Heart left ventricle (tissue), 16 donors: ENCODE data around the gene OSTM1. TPM values are rescaled to one million over a fixed set of nuclear protein-coding genes. Genes with fewer than 3 reads are reported as not detected.

Experiments used
- ATAC-seq, 4 donors: fragments of 200-7000 bp; cut with Tn5 transposase; one replicate each; pipeline ENCODE4 v1.9.1; 2020 to 2022; ENCODE audit warnings: moderate library complexity in 4 of 4, mild to moderate bottlenecking in 3 of 4, moderate number of reproducible peaks in 1 of 4
- DNase-seq, 5 donors: peaks; one replicate each; pipeline ENCODE4 v3.0.0-alpha.2; 2020
- H3K27ac ChIP-seq, 12 donors: fragments of 200-600 bp; sonication (generic) in 4 of 12; one replicate each; pipeline versions ENCODE4 v1.5.0 to v1.8.0; 2016 to 2022; ENCODE audit warnings: mild to moderate bottlenecking in 2 of 12
- H3K27me3 ChIP-seq, 9 donors: fragments of 200-600 bp; sonication (generic) in 2 of 9; one replicate each; pipeline versions ENCODE4 v1.5.1 to v1.8.0; 2016 to 2022; ENCODE audit warnings: mild to moderate bottlenecking in 3 of 9
- H3K36me3 ChIP-seq, 9 donors: fragments of 200-600 bp; sonication (generic) in 2 of 9; one replicate each; pipeline versions ENCODE4 v1.5.0 to v1.8.0; 2018 to 2022; ENCODE audit warnings: mild to moderate bottlenecking in 2 of 9
- H3K4me1 ChIP-seq, 12 donors: fragments of 200-600 bp; sonication (generic) in 4 of 12; one replicate each; pipeline versions ENCODE4 v1.5.0 to v1.8.0; 2016 to 2022; ENCODE audit warnings: mild to moderate bottlenecking in 3 of 12
- H3K4me3 ChIP-seq, 12 donors: fragments of 200-600 bp; sonication (generic) in 4 of 12; one replicate each; pipeline versions ENCODE4 v1.5.0 to v1.8.0; 2017 to 2022; ENCODE audit warnings: mild to moderate bottlenecking in 9 of 12, moderate library complexity in 4 of 12
- H3K9me3 ChIP-seq, 12 donors: fragments of 200-600 bp; sonication (generic) in 4 of 12; one replicate each; pipeline versions ENCODE4 v1.5.0 to v1.8.0; 2016 to 2022; ENCODE audit warnings: mild to moderate bottlenecking in 1 of 12
- POLR2A ChIP-seq, 2 donors: fragments of 450-650 bp; IDR thresholded peaks; one replicate each; pipeline ENCODE4 v1.6.1; 2017; ENCODE audit warnings: antibody characterized with exemption in 2 of 2, mild to moderate bottlenecking in 2 of 2, moderate library complexity in 2 of 2
- WGBS, 4 donors: extraction: QIAGEN DNeasy Blood & Tissue Kit in 2 of 4; methylation state at CpG; one replicate each; pipeline versions ENCODE4 v1.1.5 to v1.1.7; 2013 to 2018; 5-methylcytosine and 5-hydroxymethylcytosine counted together
- intact Hi-C, 10 donors: fragments of 100-400 bp; cut with DNase I; formaldehyde crosslinking; loops; one replicate each; pipeline versions ENCODE4 v1.11.1 to v1.14.2; 2022
- polyA plus RNA-seq, 2 donors: library from polyadenylated mRNA; stranded (reverse); fragments of 200-250 nt; gene quantifications; one replicate each; pipeline ENCODE4 v1.2.3, GENCODE V29; 2013
- total RNA-seq, 9 donors: library from RNA; depleted of rRNA in 2 of 9; stranded (reverse); fragments of >200 nt in 2 of 9; fragmentation: NEBNext Ultra II Directional in 3 of 9; extraction: Animal tissue kit (Norgen Biotek cat#: 25700) in 3 of 9; gene quantifications; one replicate each; pipeline versions ENCODE4 v1.1.0 to v1.2.4, GENCODE V29; 2016 to 2023
- TF ChIP-seq, protein P1 (sequence below), 12 donors: fragments of 200-600 bp; sonication (generic) in 4 of 12; IDR thresholded peaks; one replicate each; pipeline versions ENCODE4 v1.5.0 to v1.8.0; 2018 to 2022; ENCODE audit warnings: antibody characterized with exemption in 12 of 12, mild to moderate bottlenecking in 5 of 12
- donor health status: ischemic (EF 13 %, LVEDD 7.1; RV severe dilation, severe dysfunction).
- donor health status: healthy with polysubstance abuse.
- donor health status: DM: no; HTN: yes; CAD: no.
- donor health status: DM: no; HTN: no; CAD: no.
- donor health status: ischemic (EF 25% LVEDD 6.9; RV normal size, moderate dysfunction).
- donor health status: ischemic (EF 25% LVEDD 5.7; RV mildly dilated, moderate dysfunction).
- donor health status: healthy.
- donor health status: DM: yes; HTN: yes; CAD: no.
- donor health status: ischemic (EF 35%, LVEDD 5.7; RV mildly dilated, moderate dysfunction).
- donor health status: nonischemic (EF 11% LVEDD 7.7; RV severe dilation, severe dysfunction).
- donor health status: DM: yes; HTN: yes; CAD: no.
- donor health status: PGD.
- donor health status: ischemic (EF 29% LVEDD 5.4; RV normal size, mild dysfunction).
- donor health status: nonischemic (EF 23%, LVEDD 6.1; RV moderate dilation, normal function).

Gene OSTM1
- total and polyA plus RNA-seq, 11 donors = 19.0 to 69.3 (median 45.2) TPM

DNA sequence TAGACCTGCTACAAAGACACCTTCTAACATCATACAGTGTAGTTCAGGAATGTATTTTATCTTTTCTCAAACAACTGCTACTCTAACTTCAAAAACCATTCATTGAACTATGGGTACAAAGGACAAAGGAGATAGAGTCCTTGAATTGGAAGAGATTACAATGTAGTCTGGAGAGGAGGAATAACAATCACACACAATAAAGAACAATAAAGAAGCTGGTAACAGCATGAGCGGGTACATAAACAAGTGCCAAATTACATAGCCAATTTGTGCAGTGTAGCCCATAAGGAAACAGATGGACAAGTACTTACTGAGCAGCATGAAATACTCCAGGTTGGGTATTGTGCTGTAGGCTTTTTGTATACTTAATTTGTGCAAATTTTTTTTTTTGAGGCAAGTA is 44.3 kb downstream of the OSTM1 start:
- WGBS, 4 donors = 90 to 97% (median 93%) methylated on average over 1 of the region's 1 CpG
- ATAC-seq (no peak), DNase-seq (no peak)
- Histone ChIP-seq H3K36me3 (peaks cover 0 to 8% (median under 1%) of the 10 kb centered on the region in 9 donors), H3K4me1 (no peaks in the 10 kb centered on the region), H3K9me3 (no peaks in the 10 kb centered on the region), H3K27ac (no peak overlapping the region), H3K4me3 (no peak overlapping the region), H3K27me3 (no peaks in the 10 kb centered on the region)
- intact Hi-C loops = no loop called here
- TF ChIP-seq POLR2A (IDR thresholded peaks at IDR 0.05) = no peak
- TF ChIP-seq, protein P1, sequence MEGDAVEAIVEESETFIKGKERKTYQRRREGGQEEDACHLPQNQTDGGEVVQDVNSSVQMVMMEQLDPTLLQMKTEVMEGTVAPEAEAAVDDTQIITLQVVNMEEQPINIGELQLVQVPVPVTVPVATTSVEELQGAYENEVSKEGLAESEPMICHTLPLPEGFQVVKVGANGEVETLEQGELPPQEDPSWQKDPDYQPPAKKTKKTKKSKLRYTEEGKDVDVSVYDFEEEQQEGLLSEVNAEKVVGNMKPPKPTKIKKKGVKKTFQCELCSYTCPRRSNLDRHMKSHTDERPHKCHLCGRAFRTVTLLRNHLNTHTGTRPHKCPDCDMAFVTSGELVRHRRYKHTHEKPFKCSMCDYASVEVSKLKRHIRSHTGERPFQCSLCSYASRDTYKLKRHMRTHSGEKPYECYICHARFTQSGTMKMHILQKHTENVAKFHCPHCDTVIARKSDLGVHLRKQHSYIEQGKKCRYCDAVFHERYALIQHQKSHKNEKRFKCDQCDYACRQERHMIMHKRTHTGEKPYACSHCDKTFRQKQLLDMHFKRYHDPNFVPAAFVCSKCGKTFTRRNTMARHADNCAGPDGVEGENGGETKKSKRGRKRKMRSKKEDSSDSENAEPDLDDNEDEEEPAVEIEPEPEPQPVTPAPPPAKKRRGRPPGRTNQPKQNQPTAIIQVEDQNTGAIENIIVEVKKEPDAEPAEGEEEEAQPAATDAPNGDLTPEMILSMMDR (IDR thresholded peaks at IDR 0.05) = no peak

DNA sequence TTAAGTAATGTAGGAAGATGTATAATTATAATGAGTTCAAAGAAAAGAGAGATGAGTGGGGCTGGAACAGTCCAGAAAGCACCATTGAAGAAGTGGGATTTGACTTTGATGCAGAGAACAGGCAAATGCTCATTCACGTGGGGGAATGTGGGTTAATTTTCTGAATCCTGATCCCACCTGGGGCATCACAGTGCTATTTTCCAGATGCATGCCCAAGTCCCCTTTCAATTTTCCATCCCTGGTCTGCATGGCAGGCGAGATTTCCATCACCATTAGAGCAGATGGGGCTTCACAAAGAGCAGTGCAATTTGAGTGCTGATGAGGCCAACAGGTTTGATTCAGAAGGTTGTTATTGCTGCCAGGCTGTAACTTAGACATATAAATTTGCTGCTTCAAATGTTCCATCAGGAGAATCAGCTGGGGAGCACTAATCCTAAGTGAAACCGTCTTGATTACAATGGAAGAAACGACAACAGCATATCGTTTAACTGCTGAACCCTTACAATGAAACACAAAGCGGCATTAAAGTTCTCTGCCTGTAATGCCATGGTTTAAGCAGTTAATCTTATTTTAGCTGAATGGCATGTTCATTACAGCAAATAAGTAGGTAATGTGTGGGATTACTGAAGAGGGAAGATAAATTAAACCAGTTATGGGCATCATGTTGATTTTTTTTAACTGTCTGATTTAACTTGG is 45.2 kb downstream of the OSTM1 start:
- Histone ChIP-seq H3K36me3 (peaks cover 0 to 8% (median 0%) of the 10 kb centered on the region in 9 donors), H3K4me1 (no peaks in the 10 kb centered on the region), H3K27me3 (no peaks in the 10 kb centered on the region), H3K27ac (no peak overlapping the region), H3K9me3 (no peaks in the 10 kb centered on the region), H3K4me3 (no peak overlapping the region)
- no peak for DNase-seq
- WGBS, 4 donors = 83 to 94% (median 92%) methylated on average over 6 of the region's 6 CpGs
- TF ChIP-seq POLR2A (IDR thresholded peaks at IDR 0.05) = no peak
- TF ChIP-seq, protein P1 (IDR thresholded peaks at IDR 0.05) = no peak
- ATAC-seq = no peak
- intact Hi-C loops = no loop called here

DNA sequence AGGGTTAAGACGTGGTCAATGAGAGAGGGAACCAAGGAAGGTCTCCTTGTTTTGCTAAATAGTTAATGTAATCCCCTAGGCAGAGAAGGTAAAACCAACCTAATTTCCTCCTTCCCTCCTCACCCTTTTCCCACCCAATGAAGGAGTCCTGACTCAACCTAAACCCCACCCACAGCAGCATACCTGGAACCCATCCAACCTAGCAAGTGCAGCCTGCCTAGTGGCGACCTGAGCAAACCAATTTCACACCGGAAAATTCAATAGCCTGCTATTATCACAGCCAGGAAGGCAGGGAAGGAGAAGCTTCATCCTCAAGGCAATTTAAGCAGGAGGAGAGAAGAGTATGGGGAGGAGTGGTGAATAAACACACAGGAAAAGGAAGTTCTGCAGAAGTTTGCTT is 46.9 kb downstream of the OSTM1 start:
- 61 to 67% (median 64%) methylated on average over 3 of the region's 3 CpGs for WGBS, 4 donors
- TF ChIP-seq, protein P1 (IDR thresholded peaks at IDR 0.05) = no peak
- no peak for TF ChIP-seq POLR2A (IDR thresholded peaks at IDR 0.05)
- H3K27ac ChIP-seq = no peak overlapping the region

DNA sequence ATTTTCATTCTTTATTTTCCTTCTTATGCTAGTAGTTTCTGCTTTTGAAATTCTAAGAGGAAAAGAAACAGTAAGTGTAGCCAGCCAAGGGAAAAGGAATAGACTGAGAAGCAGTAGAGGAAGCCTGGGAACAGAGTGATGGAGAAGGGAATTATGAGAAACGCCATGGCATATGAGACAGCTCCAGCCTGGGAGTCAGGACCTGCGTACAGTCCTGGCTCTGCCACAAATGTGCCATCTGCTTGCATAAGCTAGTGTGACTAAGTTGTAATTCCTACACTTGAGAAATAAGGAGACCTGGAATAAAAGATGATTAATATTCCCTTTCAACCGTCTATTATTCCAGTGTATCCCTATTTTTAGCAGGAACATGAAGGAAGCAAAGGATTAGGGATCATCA is 47.5 kb downstream of the OSTM1 start:
- TF ChIP-seq, protein P1 (IDR thresholded peaks at IDR 0.05) = no peak
- TF ChIP-seq POLR2A (IDR thresholded peaks at IDR 0.05) = no peak
- WGBS, 4 donors = 79 to 85% (median 81%) methylated on average over 3 of the region's 3 CpGs
- Histone ChIP-seq H3K27ac (no peak overlapping the region), H3K4me3 (no peak overlapping the region), H3K27me3 (no peaks in the 10 kb centered on the region), H3K4me1 (no peaks in the 10 kb centered on the region), H3K9me3 (no peaks in the 10 kb centered on the region), H3K36me3 (peaks cover 0 to 4% (median 0%) of the 10 kb centered on the region in 9 donors)
- ATAC-seq (no peak), DNase-seq (no peak)
- intact Hi-C loops = no loop called here

More for the DNA sequence above, 46.9 kb downstream of the OSTM1 start:
- Histone ChIP-seq H3K9me3 (no peaks in the 10 kb centered on the region), H3K4me1 (no peaks in the 10 kb centered on the region), H3K27me3 (no peaks in the 10 kb centered on the region), H3K4me3 (no peak overlapping the region), H3K36me3 (peaks cover 0 to 4% (median 0%) of the 10 kb centered on the region in 9 donors)
- intact Hi-C loops = no loop called here
- DNase-seq (no peak), ATAC-seq (no peak)
